ENCODE measurements around the gene AMIGO3. TPM values are rescaled to one million over a fixed set of nuclear protein-coding genes. Genes with fewer than 3 reads are reported as not detected.

Gene AMIGO3
- total and polyA plus RNA-seq, 2 experiments from 2014 or later, result 2.9 to 10.4 TPM

DNA sequence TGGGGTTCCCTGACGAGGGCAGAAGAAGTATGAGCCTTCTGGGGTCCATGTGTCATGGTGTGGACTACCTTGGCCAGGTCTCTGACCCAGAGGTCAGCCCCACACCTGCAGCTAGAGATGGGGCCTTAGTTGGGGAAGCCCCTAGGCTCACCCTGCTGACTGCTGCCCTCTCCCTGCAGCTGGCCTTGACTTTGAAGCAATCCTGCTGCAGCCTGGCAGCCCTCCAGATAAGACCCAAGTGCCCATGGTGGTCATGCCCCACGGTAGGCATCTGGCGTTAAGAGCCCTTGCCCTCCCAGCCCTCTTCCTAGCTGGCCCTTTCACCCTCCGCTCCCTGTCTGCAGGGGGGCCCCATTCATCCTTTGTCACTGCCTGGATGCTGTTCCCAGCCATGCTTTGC is 37.9 kb downstream of the AMIGO3 start (continued):
- TF ChIP-seq, protein P1, sequence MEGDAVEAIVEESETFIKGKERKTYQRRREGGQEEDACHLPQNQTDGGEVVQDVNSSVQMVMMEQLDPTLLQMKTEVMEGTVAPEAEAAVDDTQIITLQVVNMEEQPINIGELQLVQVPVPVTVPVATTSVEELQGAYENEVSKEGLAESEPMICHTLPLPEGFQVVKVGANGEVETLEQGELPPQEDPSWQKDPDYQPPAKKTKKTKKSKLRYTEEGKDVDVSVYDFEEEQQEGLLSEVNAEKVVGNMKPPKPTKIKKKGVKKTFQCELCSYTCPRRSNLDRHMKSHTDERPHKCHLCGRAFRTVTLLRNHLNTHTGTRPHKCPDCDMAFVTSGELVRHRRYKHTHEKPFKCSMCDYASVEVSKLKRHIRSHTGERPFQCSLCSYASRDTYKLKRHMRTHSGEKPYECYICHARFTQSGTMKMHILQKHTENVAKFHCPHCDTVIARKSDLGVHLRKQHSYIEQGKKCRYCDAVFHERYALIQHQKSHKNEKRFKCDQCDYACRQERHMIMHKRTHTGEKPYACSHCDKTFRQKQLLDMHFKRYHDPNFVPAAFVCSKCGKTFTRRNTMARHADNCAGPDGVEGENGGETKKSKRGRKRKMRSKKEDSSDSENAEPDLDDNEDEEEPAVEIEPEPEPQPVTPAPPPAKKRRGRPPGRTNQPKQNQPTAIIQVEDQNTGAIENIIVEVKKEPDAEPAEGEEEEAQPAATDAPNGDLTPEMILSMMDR (conservative IDR thresholded peaks at IDR 0.05; ENCODE audit: low read depth in 2 of 2), result no peak

DNA sequence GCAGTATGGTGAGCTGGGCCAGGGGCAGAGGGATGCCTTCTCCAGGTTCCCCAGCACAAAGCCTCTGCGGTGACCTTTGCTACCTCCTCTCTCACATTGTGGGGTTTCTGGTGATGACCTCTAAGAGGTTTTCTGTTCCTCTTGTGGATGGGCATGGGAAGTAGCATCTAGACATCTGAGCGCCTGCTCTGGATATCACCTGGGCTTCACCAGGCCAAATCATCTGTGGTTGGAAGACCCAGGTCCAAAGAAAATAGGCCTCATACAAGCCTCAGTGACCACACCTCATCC is 38.3 kb downstream of the AMIGO3 start:
- no peak overlapping the region for H3K27ac ChIP-seq (ENCODE audit: low read depth)
- DNase-seq (ENCODE audit: low spot score) (no peak), ATAC-seq (no peak)
- peaks cover 61% of the 10 kb centered on the region for H3K36me3 Mint-ChIP-seq (ENCODE audit: low read depth)
- H3K79me2 ChIP-seq (replicated peaks; ENCODE audit: insufficient read depth), result no peaks in the 10 kb centered on the region
- H2AFZ ChIP-seq, result no peak overlapping the region
- H3K27ac Mint-ChIP-seq, result no peak overlapping the region
- no peak overlapping the region for H3K4me2 ChIP-seq
- peaks cover 2% of the 10 kb centered on the region for H3K27me3 Mint-ChIP-seq (ENCODE audit: insufficient read depth, low read depth, poor library complexity)
- H3K36me3 ChIP-seq (ENCODE audit: insufficient read depth), result peaks cover 9% of the 10 kb centered on the region; the same call in 1 of the 2 replicates
- no peak overlapping the region for H3K4me3 ChIP-seq
- TF ChIP-seq CREB1 (CRISPR knock-in tag; IDR thresholded peaks at IDR 0.05; ENCODE audit: low read depth) (no peak), STAT1 (IDR thresholded peaks at IDR 0.05; ENCODE audit: unreplicated experiment) (no peak)
- TF ChIP-seq, protein P1 (conservative IDR thresholded peaks at IDR 0.05; ENCODE audit: low read depth in 2 of 2), result no peak
- no peaks in the 10 kb centered on the region for H3K27me3 ChIP-seq (ENCODE audit: insufficient read depth)
- no peak overlapping the region for H3K4me3 Mint-ChIP-seq
- H3K9me3 Mint-ChIP-seq, result no peaks in the 10 kb centered on the region
- H3F3A ChIP-seq (replicated peaks; ENCODE audit: low read depth), result no peaks in the 10 kb centered on the region
- H3K9me2 ChIP-seq (ENCODE audit: insufficient read depth), result no peaks in the 10 kb centered on the region
- H3K4me1 ChIP-seq (ENCODE audit: insufficient read depth), result no peaks in the 10 kb centered on the region
- H3K4me1 Mint-ChIP-seq, result peaks cover 4% of the 10 kb centered on the region
- H4K20me1 ChIP-seq (replicated peaks; ENCODE audit: insufficient read depth), result peaks cover 2% of the 10 kb centered on the region; the same call in 1 of the 2 replicates

DNA sequence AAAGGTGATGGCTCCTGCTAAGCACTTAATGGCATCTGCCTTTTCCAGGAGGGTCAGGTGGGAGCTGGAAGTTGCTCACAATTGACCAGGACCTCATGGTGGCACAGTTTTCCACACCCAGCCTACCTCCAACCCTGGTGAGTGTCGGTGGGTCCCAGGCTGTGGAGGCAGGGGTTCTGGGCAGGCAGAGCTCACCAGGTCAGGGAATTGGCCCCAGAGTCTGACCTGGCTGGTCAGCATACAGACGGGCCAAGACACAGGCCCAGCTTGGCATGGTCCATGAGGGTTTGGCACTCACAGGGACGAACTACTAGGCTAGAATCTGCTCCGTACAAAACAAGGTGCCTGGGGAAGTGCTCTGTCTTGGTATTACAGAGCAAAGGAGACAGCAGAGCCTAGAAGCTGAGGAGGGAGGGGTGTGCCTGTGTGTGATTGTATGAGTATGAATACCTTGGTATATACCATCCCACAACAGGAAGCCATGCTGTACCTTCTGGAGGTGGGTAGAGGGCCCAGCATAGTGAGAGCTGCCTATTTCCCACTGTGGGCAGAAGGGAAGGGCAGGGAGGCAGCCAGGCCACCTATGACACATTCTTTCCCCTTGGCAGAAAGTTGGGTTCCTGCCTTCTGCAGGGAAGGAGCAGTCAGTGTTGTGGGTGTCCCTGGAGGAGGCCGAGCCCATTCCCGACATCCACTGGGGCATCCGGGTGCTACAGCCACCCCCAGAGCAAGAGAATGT is 38.8 kb downstream of the AMIGO3 start:
- Histone ChIP-seq H4K20me1 (replicated peaks; ENCODE audit: insufficient read depth) (peaks cover 4% of the 10 kb centered on the region; the same call in 1 of the 2 replicates), H2AFZ (no peak overlapping the region), H3K4me1 (ENCODE audit: insufficient read depth) (no peaks in the 10 kb centered on the region), H3K4me3 (no peak overlapping the region), H3F3A (replicated peaks; ENCODE audit: low read depth) (no peaks in the 10 kb centered on the region), H3K9me2 (ENCODE audit: insufficient read depth) (no peaks in the 10 kb centered on the region), H3K36me3 (ENCODE audit: insufficient read depth) (peaks cover 9% of the 10 kb centered on the region; the same call in 1 of the 2 replicates), H3K27ac (ENCODE audit: low read depth) (no peak overlapping the region), H3K79me2 (replicated peaks; ENCODE audit: insufficient read depth) (no peaks in the 10 kb centered on the region), H3K27me3 (ENCODE audit: insufficient read depth) (no peaks in the 10 kb centered on the region), H3K4me2 (no peak overlapping the region)
- Mint-ChIP-seq H3K36me3 (ENCODE audit: low read depth) (peaks cover 67% of the 10 kb centered on the region), H3K4me1 (peaks cover 4% of the 10 kb centered on the region), H3K27me3 (ENCODE audit: insufficient read depth, low read depth, poor library complexity) (peaks cover 2% of the 10 kb centered on the region), H3K9me3 (no peaks in the 10 kb centered on the region), H3K4me3 (no peak overlapping the region), H3K27ac (no peak overlapping the region)
- ATAC-seq, result no peak
- DNase-seq (ENCODE audit: low spot score), result no peak
- TF ChIP-seq ZNF114 (CRISPR knock-in tag; IDR thresholded peaks at IDR 0.05) (no peak), JUNB (IDR thresholded peaks at IDR 0.05; ENCODE audit: unreplicated experiment) (no peak), STAT1 (IDR thresholded peaks at IDR 0.05; ENCODE audit: unreplicated experiment) (no peak), EZH2 (IDR thresholded peaks at IDR 0.05; ENCODE audit: low read depth, unreplicated experiment) (no peak), CREB1 (CRISPR knock-in tag; IDR thresholded peaks at IDR 0.05; ENCODE audit: low read depth) (no peak), NANOG (IDR thresholded peaks at IDR 0.05; ENCODE audit: borderline replicate concordance) (no peak), ZNF331 (CRISPR knock-in tag; IDR thresholded peaks at IDR 0.05; ENCODE audit: low read depth) (no peak)
- TF ChIP-seq, protein P2, sequence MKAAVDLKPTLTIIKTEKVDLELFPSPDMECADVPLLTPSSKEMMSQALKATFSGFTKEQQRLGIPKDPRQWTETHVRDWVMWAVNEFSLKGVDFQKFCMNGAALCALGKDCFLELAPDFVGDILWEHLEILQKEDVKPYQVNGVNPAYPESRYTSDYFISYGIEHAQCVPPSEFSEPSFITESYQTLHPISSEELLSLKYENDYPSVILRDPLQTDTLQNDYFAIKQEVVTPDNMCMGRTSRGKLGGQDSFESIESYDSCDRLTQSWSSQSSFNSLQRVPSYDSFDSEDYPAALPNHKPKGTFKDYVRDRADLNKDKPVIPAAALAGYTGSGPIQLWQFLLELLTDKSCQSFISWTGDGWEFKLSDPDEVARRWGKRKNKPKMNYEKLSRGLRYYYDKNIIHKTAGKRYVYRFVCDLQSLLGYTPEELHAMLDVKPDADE (IDR thresholded peaks at IDR 0.05), result no peak
- TF ChIP-seq, protein P3, sequence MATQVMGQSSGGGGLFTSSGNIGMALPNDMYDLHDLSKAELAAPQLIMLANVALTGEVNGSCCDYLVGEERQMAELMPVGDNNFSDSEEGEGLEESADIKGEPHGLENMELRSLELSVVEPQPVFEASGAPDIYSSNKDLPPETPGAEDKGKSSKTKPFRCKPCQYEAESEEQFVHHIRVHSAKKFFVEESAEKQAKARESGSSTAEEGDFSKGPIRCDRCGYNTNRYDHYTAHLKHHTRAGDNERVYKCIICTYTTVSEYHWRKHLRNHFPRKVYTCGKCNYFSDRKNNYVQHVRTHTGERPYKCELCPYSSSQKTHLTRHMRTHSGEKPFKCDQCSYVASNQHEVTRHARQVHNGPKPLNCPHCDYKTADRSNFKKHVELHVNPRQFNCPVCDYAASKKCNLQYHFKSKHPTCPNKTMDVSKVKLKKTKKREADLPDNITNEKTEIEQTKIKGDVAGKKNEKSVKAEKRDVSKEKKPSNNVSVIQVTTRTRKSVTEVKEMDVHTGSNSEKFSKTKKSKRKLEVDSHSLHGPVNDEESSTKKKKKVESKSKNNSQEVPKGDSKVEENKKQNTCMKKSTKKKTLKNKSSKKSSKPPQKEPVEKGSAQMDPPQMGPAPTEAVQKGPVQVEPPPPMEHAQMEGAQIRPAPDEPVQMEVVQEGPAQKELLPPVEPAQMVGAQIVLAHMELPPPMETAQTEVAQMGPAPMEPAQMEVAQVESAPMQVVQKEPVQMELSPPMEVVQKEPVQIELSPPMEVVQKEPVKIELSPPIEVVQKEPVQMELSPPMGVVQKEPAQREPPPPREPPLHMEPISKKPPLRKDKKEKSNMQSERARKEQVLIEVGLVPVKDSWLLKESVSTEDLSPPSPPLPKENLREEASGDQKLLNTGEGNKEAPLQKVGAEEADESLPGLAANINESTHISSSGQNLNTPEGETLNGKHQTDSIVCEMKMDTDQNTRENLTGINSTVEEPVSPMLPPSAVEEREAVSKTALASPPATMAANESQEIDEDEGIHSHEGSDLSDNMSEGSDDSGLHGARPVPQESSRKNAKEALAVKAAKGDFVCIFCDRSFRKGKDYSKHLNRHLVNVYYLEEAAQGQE (IDR thresholded peaks at IDR 0.05; ENCODE audit: unreplicated experiment), result no peak
- TF ChIP-seq, protein P1 (conservative IDR thresholded peaks at IDR 0.05; ENCODE audit: low read depth in 2 of 2), result no peak
